Endothelial cell of umbilical vein (primary cell): ENCODE data around the gene GPR108. TPM values are rescaled to one million over a fixed set of nuclear protein-coding genes. Genes with fewer than 3 reads are reported as not detected.

Source experiments
- BruUV-seq: library from RNA; stranded (reverse); fragments of 400-500 nt; replicated peaks from 2 replicates; lab custom pipeline; 2021; lab: Mats Ljungman, UMichigan
- CTCF ChIA-PET: fragments of 300-600, 350-600 bp; sonication (Branson Sonifier 250); formaldehyde crosslinking; loops from one replicate; lab custom pipeline; 2021; ENCODE audit warnings: antibody characterized with exemption, inconsistent platforms; lab: Charles Lee
- POLR2A ChIA-PET: fragments of 300-600, 350-600 bp; sonication (Branson Sonifier 250); formaldehyde crosslinking; loops from one replicate; lab custom pipeline; 2021; ENCODE audit warnings: antibody characterized with exemption, inconsistent platforms; lab: Charles Lee
- DNase-seq: peaks from one replicate; pipeline ENCODE4 v3.0.0-alpha.2; 2011; ENCODE audit warnings: low read depth, low spot score
- FAIRE-seq: peaks from 2 replicates; lab custom pipeline; 2011; peaks lifted over from hg19 to GRCh38; lab: Jason Lieb, UNC
- H2AFZ ChIP-seq: 2 replicates; pipeline ENCODE4 v1.6.0; 2012; ENCODE audit warnings: low read depth, low read length, control low read depth, inconsistent platforms
- H3K27ac ChIP-seq: 2 replicates; pipeline ENCODE4 v1.5.1; 2011; ENCODE audit warnings: low read depth, mild to moderate bottlenecking, control low read depth, low read length, moderate library complexity; ENCODE audit not compliant: insufficient read depth
- H3K27me3 ChIP-seq, 2 experiments: 2 replicates each; pipeline versions ENCODE4 v1.6.0 to v1.6.1; 2011; ENCODE audit warnings: low read length in 2 of 2, mixed read lengths in 1 of 2; ENCODE audit not compliant: control insufficient read depth in 2 of 2, insufficient read depth in 2 of 2
- H3K36me3 ChIP-seq, 2 experiments: 2 replicates in 1 of 2; 3 replicates in 1 of 2; pipeline ENCODE4 v1.5.1; 2011; ENCODE audit warnings: low read length in 2 of 2, mild to moderate bottlenecking in 1 of 2, moderate library complexity in 1 of 2; ENCODE audit not compliant: control insufficient read depth in 2 of 2, insufficient read depth in 2 of 2; ENCODE audit errors: extremely low read depth in 1 of 2
- H3K4me1 ChIP-seq: 3 replicates; pipeline ENCODE4 v1.5.1; 2011; ENCODE audit warnings: mild to moderate bottlenecking, low read length; ENCODE audit not compliant: control insufficient read depth, insufficient read depth; ENCODE audit errors: extremely low read depth
- H3K4me2 ChIP-seq: 2 replicates; pipeline ENCODE4 v1.6.1; 2011; ENCODE audit warnings: low read length, control low read depth, mixed read lengths; ENCODE audit not compliant: insufficient read depth
- H3K4me3 ChIP-seq, 3 experiments: fragments of 200-600 bp in 1 of 3; sonication (generic), shearing (Covaris generic) in 1 of 3; replicated peaks in 1 of 3; 2 replicates each; pipeline ENCODE4 v1.5.1; 2011 to 2016; ENCODE audit warnings: control low read depth in 3 of 3, low read length in 3 of 3, mild to moderate bottlenecking in 2 of 3, inconsistent platforms in 1 of 3, low read depth in 1 of 3, moderate library complexity in 1 of 3; ENCODE audit not compliant: insufficient read depth in 1 of 3
- H3K79me2 ChIP-seq: 2 replicates; pipeline ENCODE4 v1.6.0; 2012; ENCODE audit warnings: low read length, inconsistent platforms; ENCODE audit not compliant: control insufficient read depth, insufficient read depth
- H3K9ac ChIP-seq: replicated peaks from 2 replicates; pipeline ENCODE3; 2011; ENCODE audit warnings: low read length, control low read depth; ENCODE audit not compliant: insufficient read depth; ENCODE audit errors: extremely low read depth
- H3K9me1 ChIP-seq: replicated peaks from 3 replicates; pipeline ENCODE4 v1.6.0; 2011; ENCODE audit warnings: mild to moderate bottlenecking, low read length; ENCODE audit not compliant: control insufficient read depth, insufficient read depth; ENCODE audit errors: extremely low read depth
- H3K9me3 ChIP-seq: replicated peaks from 2 replicates; pipeline ENCODE4 v1.5.1; 2012; ENCODE audit warnings: low read length, inconsistent platforms; ENCODE audit not compliant: control insufficient read depth, insufficient read depth
- H4K20me1 ChIP-seq: replicated peaks from 2 replicates; pipeline ENCODE3; 2011; ENCODE audit warnings: mild to moderate bottlenecking, low read length; ENCODE audit not compliant: control insufficient read depth, insufficient read depth; ENCODE audit errors: extremely low read depth
- EZH2 ChIP-seq: IDR thresholded peaks from 2 replicates; pipeline ENCODE4 v1.6.1; 2012; ENCODE audit warnings: borderline replicate concordance, low read depth, mild to moderate bottlenecking, moderate library complexity, low read length, inconsistent platforms; ENCODE audit not compliant: severe bottlenecking
- FOS ChIP-seq: IDR thresholded peaks from 2 replicates; pipeline ENCODE4 v1.6.1; 2011; ENCODE audit warnings: mild to moderate bottlenecking, low read length, moderate library complexity, borderline replicate concordance; ENCODE audit not compliant: insufficient read depth
- GATA2 ChIP-seq: IDR thresholded peaks from 2 replicates; pipeline ENCODE4 v1.7.0; 2011; ENCODE audit warnings: low read depth, mild to moderate bottlenecking, moderate library complexity, mixed read lengths, low read length; ENCODE audit not compliant: insufficient read length, insufficient read depth
- JUN ChIP-seq: IDR thresholded peaks from 2 replicates; pipeline ENCODE4 v1.6.1; 2011; ENCODE audit warnings: borderline replicate concordance, low read depth; ENCODE audit not compliant: insufficient read length, insufficient read depth
- MYC ChIP-seq: IDR thresholded peaks from one replicate; pipeline ENCODE4 v1.6.1; 2011; ENCODE audit warnings: mild to moderate bottlenecking, low read depth, low read length
- POLR2A ChIP-seq: IDR thresholded peaks from 2 replicates; pipeline ENCODE4 v1.6.1; 2012; ENCODE audit warnings: low read depth, mild to moderate bottlenecking, control low read depth, low read length
- POLR2AphosphoS5 ChIP-seq: IDR thresholded peaks from 2 replicates; pipeline ENCODE4 v1.6.1; 2012; ENCODE audit warnings: low read depth, mild to moderate bottlenecking, control low read depth, low read length, moderate library complexity; ENCODE audit not compliant: insufficient read depth
- dilution Hi-C: fragments of 300-500 bp; cut with MboI; formaldehyde crosslinking; loops from one replicate; pipeline ENCODE4 v1.15.0; 2019; ENCODE audit warnings: low sequenced_read_pairs; ENCODE audit not compliant: extremely low pct_ligation_motif_present
- intact Hi-C: fragments of 100-400 bp; cut with micrococcal nuclease; formaldehyde crosslinking; loops from one replicate; pipeline ENCODE4 v1.10.0; 2022
- polyA plus RNA-seq, 4 experiments: library from polyadenylated mRNA; depleted of rRNA in 3 of 4; stranded (reverse) in 3 of 4; unstranded in 1 of 4; fragments of >200 nt; gene quantifications; 2 replicates each; pipeline versions ENCODE4 v1.2.1 to v1.2.3, GENCODE V29; 2011 to 2012; ENCODE audit warnings: missing spikeins in 1 of 4
- total RNA-seq: library from RNA; stranded (reverse); gene quantifications from 2 replicates; pipeline ENCODE4 v1.2.3, GENCODE V29; 2021
- TF ChIP-seq, protein P1 (sequence below): IDR thresholded peaks from 2 replicates; pipeline ENCODE4 v1.6.1; 2011; ENCODE audit not compliant: insufficient read depth, insufficient read length
- TF ChIP-seq, protein P2 (sequence below), 2 donors: IDR thresholded peaks; 1 replicate in 1 of 2; 2 replicates in 1 of 2; pipeline ENCODE4 v1.5.1; 2011; ENCODE audit warnings: low read length in 2 of 2, mild to moderate bottlenecking in 2 of 2, moderate library complexity in 2 of 2, control low read depth in 1 of 2, inconsistent platforms in 1 of 2, low read depth in 1 of 2; ENCODE audit not compliant: insufficient read depth in 1 of 2; ENCODE audit errors: extremely low read depth in 1 of 2

Gene GPR108
- total and polyA plus RNA-seq, 2 donors (not counting 3 experiments of a cell fraction or from before 2014, with no cell fraction given): 68.5 to 80.2 TPM

DNA sequence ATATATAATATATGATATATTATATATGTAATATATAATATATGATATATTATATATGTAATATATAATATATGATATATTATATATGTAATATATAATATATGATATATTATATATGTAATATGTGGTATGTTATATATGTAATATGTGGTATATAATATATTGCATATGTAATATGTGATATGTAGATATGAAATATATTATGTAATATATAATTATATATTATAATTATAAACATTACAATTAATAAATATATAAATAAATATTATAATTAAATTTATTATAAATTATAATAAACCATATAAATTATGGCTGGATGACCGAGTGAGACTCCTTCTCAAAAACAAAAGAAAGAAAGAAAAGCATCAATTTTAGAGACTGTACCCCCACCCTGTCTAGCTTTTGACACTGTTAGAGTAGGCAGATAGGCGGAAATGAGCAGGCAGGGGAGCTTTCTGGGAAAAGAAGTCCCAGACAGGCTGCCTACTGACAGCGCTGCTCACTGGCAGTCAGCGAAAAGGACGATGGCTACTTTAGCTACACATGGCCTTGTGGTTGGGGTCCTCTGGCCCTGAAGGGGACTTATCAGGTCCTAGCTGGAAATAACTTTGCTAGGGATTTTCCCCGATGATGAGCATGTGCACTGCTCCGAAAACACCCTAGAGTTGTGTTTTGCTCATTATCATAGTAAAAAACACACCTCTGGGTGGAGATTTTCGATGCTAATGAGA lies 36.6 kb downstream of the GPR108 start:
- no peaks in the 10 kb centered on the region for H3K79me2 ChIP-seq
- H3K4me3 ChIP-seq: no peak overlapping the region
- no peak overlapping the region for H3K4me2 ChIP-seq
- DNase-seq: no peak
- TF ChIP-seq GATA2 (no peak), MYC (no peak), POLR2A (no peak), POLR2AphosphoS5 (no peak), JUN (no peak)
- TF ChIP-seq, protein P1, sequence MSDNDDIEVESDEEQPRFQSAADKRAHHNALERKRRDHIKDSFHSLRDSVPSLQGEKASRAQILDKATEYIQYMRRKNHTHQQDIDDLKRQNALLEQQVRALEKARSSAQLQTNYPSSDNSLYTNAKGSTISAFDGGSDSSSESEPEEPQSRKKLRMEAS: no peak
- no peaks in the 10 kb centered on the region for H3K9me1 ChIP-seq
- no peaks in the 10 kb centered on the region for H4K20me1 ChIP-seq
- no peaks in the 10 kb centered on the region for H3K27me3 ChIP-seq
- CTCF ChIA-PET: interaction anchor here (1.1 kb wide), 1 partner anchor 14 kb away, joined by 3 read pairs; no protein-coding TSS in a partner anchor
- intact Hi-C loops: no loop called here
- H3K9me3 ChIP-seq: no peaks in the 10 kb centered on the region
- H3K9ac ChIP-seq: no peak overlapping the region
- BruUV-seq: no TSS peak
- H2AFZ ChIP-seq: no peak overlapping the region
- H3K27ac ChIP-seq: no peak overlapping the region
- dilution Hi-C loops: no loop called here
- no peaks in the 10 kb centered on the region for H3K36me3 ChIP-seq
- no peak for FAIRE-seq
- H3K4me1 ChIP-seq: no peaks in the 10 kb centered on the region
- POLR2A ChIA-PET: no interaction called here

DNA sequence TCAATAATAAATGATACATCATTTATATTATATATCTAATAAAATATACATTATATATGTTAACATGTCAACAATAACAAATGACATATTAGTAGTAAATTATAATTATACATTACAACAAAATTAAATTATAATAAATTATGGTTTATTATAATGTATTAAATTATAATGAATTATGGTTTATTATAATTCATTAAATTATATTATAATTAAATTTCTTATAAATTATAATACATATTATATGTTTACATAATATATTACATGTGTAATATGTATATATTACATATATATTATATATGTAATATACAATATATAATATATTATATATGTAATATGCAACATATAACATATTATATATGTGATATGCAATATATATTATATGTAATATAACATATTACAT lies 37.4 kb downstream of the GPR108 start:
- dilution Hi-C loops (no loop called here), intact Hi-C loops (no loop called here)
- no peak overlapping the region for H3K4me2 ChIP-seq
- no TSS peak for BruUV-seq
- CTCF ChIA-PET: no interaction called here
- DNase-seq (no peak), FAIRE-seq (no peak)
- POLR2A ChIA-PET: no interaction called here
- no peaks in the 10 kb centered on the region for H3K36me3 ChIP-seq
- no peaks in the 10 kb centered on the region for H4K20me1 ChIP-seq
- no peaks in the 10 kb centered on the region for H3K4me1 ChIP-seq
- H3K4me3 ChIP-seq: no peak overlapping the region
- no peaks in the 10 kb centered on the region for H3K79me2 ChIP-seq
- no peak for TF ChIP-seq POLR2AphosphoS5
- TF ChIP-seq MYC: no peak
- TF ChIP-seq POLR2A: no peak
- no peak for TF ChIP-seq JUN
- no peak for TF ChIP-seq EZH2
- TF ChIP-seq, protein P1: no peak
- no peak for TF ChIP-seq FOS
- TF ChIP-seq, protein P2, sequence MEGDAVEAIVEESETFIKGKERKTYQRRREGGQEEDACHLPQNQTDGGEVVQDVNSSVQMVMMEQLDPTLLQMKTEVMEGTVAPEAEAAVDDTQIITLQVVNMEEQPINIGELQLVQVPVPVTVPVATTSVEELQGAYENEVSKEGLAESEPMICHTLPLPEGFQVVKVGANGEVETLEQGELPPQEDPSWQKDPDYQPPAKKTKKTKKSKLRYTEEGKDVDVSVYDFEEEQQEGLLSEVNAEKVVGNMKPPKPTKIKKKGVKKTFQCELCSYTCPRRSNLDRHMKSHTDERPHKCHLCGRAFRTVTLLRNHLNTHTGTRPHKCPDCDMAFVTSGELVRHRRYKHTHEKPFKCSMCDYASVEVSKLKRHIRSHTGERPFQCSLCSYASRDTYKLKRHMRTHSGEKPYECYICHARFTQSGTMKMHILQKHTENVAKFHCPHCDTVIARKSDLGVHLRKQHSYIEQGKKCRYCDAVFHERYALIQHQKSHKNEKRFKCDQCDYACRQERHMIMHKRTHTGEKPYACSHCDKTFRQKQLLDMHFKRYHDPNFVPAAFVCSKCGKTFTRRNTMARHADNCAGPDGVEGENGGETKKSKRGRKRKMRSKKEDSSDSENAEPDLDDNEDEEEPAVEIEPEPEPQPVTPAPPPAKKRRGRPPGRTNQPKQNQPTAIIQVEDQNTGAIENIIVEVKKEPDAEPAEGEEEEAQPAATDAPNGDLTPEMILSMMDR (IDR thresholded peaks at IDR 0.05; ENCODE audit: extremely low read depth in 1 of 2, insufficient read depth in 1 of 2, low read depth in 1 of 2, low read length in 2 of 2): no peak
- TF ChIP-seq GATA2: no peak
- H3K27me3 ChIP-seq: no peaks in the 10 kb centered on the region
- no peaks in the 10 kb centered on the region for H3K9me1 ChIP-seq
- H3K27ac ChIP-seq: no peak overlapping the region
- no peaks in the 10 kb centered on the region for H3K9me3 ChIP-seq
- H2AFZ ChIP-seq: no peak overlapping the region
- no peak overlapping the region for H3K9ac ChIP-seq
